Hepatocyte (in vitro differentiated cells): Measurements from ENCODE around the gene NUP50.

Experiments used
- EZH2 ChIP-seq: fragments of 200-600 bp; sonication (generic); IDR thresholded peaks from 2 replicates; pipeline ENCODE4 v1.6.1; 2016; ENCODE audit warnings: antibody characterized with exemption, mild to moderate bottlenecking, borderline replicate concordance
- EZH2phosphoT487 ChIP-seq: fragments of 200-600 bp; sonication (generic); IDR thresholded peaks from one replicate; pipeline ENCODE4 v1.6.1; 2018; ENCODE audit warnings: antibody characterized with exemption, mild to moderate bottlenecking, low read depth, moderate library complexity; ENCODE audit not compliant: unreplicated experiment, severe bottlenecking
- TF ChIP-seq, protein P1 (sequence below): fragments of 200-600 bp; sonication (generic); IDR thresholded peaks from 2 replicates; pipeline ENCODE4 v1.5.1; 2016; ENCODE audit warnings: antibody characterized with exemption, mild to moderate bottlenecking; ENCODE audit not compliant: poor library complexity

DNA sequence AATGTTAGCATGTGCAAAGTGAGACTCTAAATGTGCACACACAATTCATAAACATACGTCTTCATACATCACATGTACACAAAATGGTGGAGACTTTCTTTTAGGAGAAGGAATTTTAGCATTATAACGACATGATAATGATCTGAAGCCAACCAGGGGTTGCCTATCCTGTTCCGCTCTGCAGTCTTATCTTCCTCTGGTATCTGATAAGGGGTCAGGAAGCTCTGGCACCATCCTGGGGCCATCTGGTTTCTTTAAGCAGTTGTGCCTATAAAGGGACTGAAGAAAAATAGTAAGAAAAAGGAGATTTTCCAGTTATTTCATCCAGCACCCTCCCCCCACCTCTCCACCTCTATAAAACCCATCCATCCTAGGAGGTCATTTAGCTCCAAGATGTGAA is 5.8 kb upstream of the NUP50 start:
- TF ChIP-seq EZH2 (no peak), EZH2phosphoT487 (no peak)
- TF ChIP-seq, protein P1, sequence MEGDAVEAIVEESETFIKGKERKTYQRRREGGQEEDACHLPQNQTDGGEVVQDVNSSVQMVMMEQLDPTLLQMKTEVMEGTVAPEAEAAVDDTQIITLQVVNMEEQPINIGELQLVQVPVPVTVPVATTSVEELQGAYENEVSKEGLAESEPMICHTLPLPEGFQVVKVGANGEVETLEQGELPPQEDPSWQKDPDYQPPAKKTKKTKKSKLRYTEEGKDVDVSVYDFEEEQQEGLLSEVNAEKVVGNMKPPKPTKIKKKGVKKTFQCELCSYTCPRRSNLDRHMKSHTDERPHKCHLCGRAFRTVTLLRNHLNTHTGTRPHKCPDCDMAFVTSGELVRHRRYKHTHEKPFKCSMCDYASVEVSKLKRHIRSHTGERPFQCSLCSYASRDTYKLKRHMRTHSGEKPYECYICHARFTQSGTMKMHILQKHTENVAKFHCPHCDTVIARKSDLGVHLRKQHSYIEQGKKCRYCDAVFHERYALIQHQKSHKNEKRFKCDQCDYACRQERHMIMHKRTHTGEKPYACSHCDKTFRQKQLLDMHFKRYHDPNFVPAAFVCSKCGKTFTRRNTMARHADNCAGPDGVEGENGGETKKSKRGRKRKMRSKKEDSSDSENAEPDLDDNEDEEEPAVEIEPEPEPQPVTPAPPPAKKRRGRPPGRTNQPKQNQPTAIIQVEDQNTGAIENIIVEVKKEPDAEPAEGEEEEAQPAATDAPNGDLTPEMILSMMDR, result no peak
